H1 (cell line): Measurements from ENCODE around the gene CDC42EP2. TPM values are rescaled to one million over a fixed set of nuclear protein-coding genes. Genes with fewer than 3 reads are reported as not detected.

ENCODE experiments used
- FOSL1 ChIP-seq: IDR thresholded peaks from 2 replicates; pipeline ENCODE4 v1.6.1; 2011; ENCODE audit warnings: mild to moderate bottlenecking, low read depth, low read length, moderate library complexity; ENCODE audit not compliant: insufficient read depth
- NANOG ChIP-seq: IDR thresholded peaks from 2 replicates; pipeline ENCODE4 v1.6.1; 2011; ENCODE audit warnings: low read length, low read depth, mild to moderate bottlenecking, inconsistent platforms; ENCODE audit not compliant: insufficient read depth, poor library complexity, severe bottlenecking
- RFX5 ChIP-seq: IDR thresholded peaks from 2 replicates; pipeline ENCODE4 v1.6.1; 2011; ENCODE audit warnings: low read depth, low read length, improper control_type of control experiment, borderline replicate concordance
- TEAD4 ChIP-seq: IDR thresholded peaks from 2 replicates; pipeline ENCODE4 v1.6.1; 2012; ENCODE audit warnings: low read depth, low read length, inconsistent platforms, mixed read lengths
- YY1 ChIP-seq: IDR thresholded peaks from 2 replicates; pipeline ENCODE4 v1.6.1; 2011; ENCODE audit warnings: low read depth, mild to moderate bottlenecking, low read length
- polyA plus RNA-seq, 7 experiments: library from polyadenylated mRNA; depleted of rRNA in 3 of 7; stranded (reverse) in 5 of 7; unstranded in 2 of 7; fragments of >200 nt in 5 of 7; fragments of 200-250 nt in 2 of 7; gene quantifications; 1 replicate in 5 of 7; 2 replicates in 1 of 7; 4 replicates in 1 of 7; pipeline versions ENCODE4 v1.2.1 to v1.2.3, GENCODE V29; 2011 to 2013; ENCODE audit warnings: missing spikeins in 2 of 7, mixed read lengths in 2 of 7
- total RNA-seq: library from RNA; stranded (reverse); fragmentation: NEBNext Ultra II Directional; extraction: Animal tissue kit (Norgen Biotek cat#: 25700); gene quantifications from 2 replicates; pipeline ENCODE4 v1.2.1, GENCODE V29; 2021

The CDC42EP2 gene
- total and polyA plus RNA-seq, 2 of the 8 experiments (the other 6 are each of a cell fraction or from before 2014, with no cell fraction given), result 11.8 to 13.3 TPM

GRCh38 chr11:65290448-65291165 is 24.1 kb upstream of the CDC42EP2 start (continued):
- TF ChIP-seq TEAD4, result no peak
- TF ChIP-seq YY1, result no peak
- TF ChIP-seq NANOG, result no peak
- TF ChIP-seq FOSL1, result no peak
- TF ChIP-seq RFX5, result no peak
